GM18858 (cell line): ENCODE data around the gene TTLL9.

Source experiments
- ATAC-seq: cut with Tn5 transposase; IDR thresholded peaks from one replicate; pipeline ENCODE4 v1.9.1; 2021; ENCODE audit not compliant: unreplicated experiment

TTLL9 gene

GRCh38 chr20:31877684-31878083, 7.2 kb downstream of the TTLL9 start:
- ATAC-seq, result no peak

GRCh38 chr20:31879143-31879987, 8.9 kb downstream of the TTLL9 start:
- ATAC-seq, result peak; percentile 59

GRCh38 chr20:31881945-31882344, 11.5 kb downstream of the TTLL9 start:
- ATAC-seq, result no peak

- ATAC-seq, result no peak
Observed at GRCh38 chr20:31883829-31884228, 13.4 kb downstream of the TTLL9 start.

GRCh38 chr20:31890646-31891045, 20.2 kb downstream of the TTLL9 start:
- ATAC-seq, result no peak

- peak; percentile 94 for ATAC-seq
Observed at GRCh38 chr20:31894980-31895675, 24.7 kb downstream of the TTLL9 start.

- ATAC-seq, result no peak
Observed at GRCh38 chr20:31896049-31896448, 25.6 kb downstream of the TTLL9 start.

- ATAC-seq, result no peak
Observed at GRCh38 chr20:31897541-31897940, 27.1 kb downstream of the TTLL9 start.

GRCh38 chr20:31901615-31902014, 31.2 kb downstream of the TTLL9 start:
- no peak for ATAC-seq

GRCh38 chr20:31903627-31904386, 33.4 kb downstream of the TTLL9 start:
- no peak for ATAC-seq

GRCh38 chr20:31906001-31906400, 35.6 kb downstream of the TTLL9 start:
- ATAC-seq, result no peak

- ATAC-seq, result no peak
Observed at GRCh38 chr20:31907046-31907445, 36.6 kb downstream of the TTLL9 start.

GRCh38 chr20:31908016-31908415, 37.6 kb downstream of the TTLL9 start:
- ATAC-seq, result no peak

GRCh38 chr20:31908424-31908823, 38.0 kb downstream of the TTLL9 start:
- no peak for ATAC-seq

- no peak for ATAC-seq
Observed at GRCh38 chr20:31909253-31910070, 39.0 kb downstream of the TTLL9 start.

GRCh38 chr20:31910071-31910803, 39.8 kb downstream of the TTLL9 start:
- no peak for ATAC-seq

- no peak for ATAC-seq
Observed at GRCh38 chr20:31913431-31914157, 43.2 kb downstream of the TTLL9 start.

GRCh38 chr20:31914170-31914569, 43.7 kb downstream of the TTLL9 start:
- no peak for ATAC-seq

- ATAC-seq, result no peak
Observed at GRCh38 chr20:31915491-31916280, 45.3 kb downstream of the TTLL9 start.
